Mesendoderm (in vitro differentiated cells): ENCODE measurements around the gene NTNG2.

ENCODE experiments used
- DNase-seq: peaks from one replicate; pipeline ENCODE4 v3.0.0; 2013
- H2AK5ac ChIP-seq: 2 replicates; pipeline ENCODE4 v1.6.1; 2013; ENCODE audit warnings: low read length, inconsistent platforms
- H2BK120ac ChIP-seq: 2 replicates; pipeline ENCODE4 v1.6.1; 2013; ENCODE audit warnings: low read depth, mild to moderate bottlenecking, low read length, moderate library complexity, mixed read lengths
- H2BK15ac ChIP-seq: replicated peaks from 2 replicates; pipeline ENCODE4 v1.6.1; 2013; ENCODE audit warnings: low read depth, mild to moderate bottlenecking, moderate library complexity
- H2BK5ac ChIP-seq: 2 replicates; pipeline ENCODE4 v1.6.1; 2013; ENCODE audit warnings: low read length, inconsistent platforms
- H3K18ac ChIP-seq: 2 replicates; pipeline ENCODE4 v1.6.1; 2013; ENCODE audit warnings: mild to moderate bottlenecking, low read length, mixed read lengths
- H3K23ac ChIP-seq: one replicate; pipeline ENCODE4 v1.6.1; 2013; ENCODE audit warnings: low read length
- H3K27ac ChIP-seq: 2 replicates; pipeline ENCODE4 v1.5.1; 2013; ENCODE audit warnings: low read depth, mild to moderate bottlenecking, inconsistent platforms, low read length, moderate library complexity
- H3K27me3 ChIP-seq: 2 replicates; pipeline ENCODE4 v1.6.1; 2013; ENCODE audit warnings: low read length, control low read depth, mild to moderate bottlenecking, inconsistent platforms; ENCODE audit not compliant: insufficient read depth, poor library complexity
- H3K36me3 ChIP-seq: 2 replicates; pipeline ENCODE4 v1.6.1; 2013; ENCODE audit warnings: low read length, inconsistent platforms; ENCODE audit not compliant: control insufficient read depth, insufficient read depth
- H3K4ac ChIP-seq: one replicate; pipeline ENCODE4 v1.6.1; 2013; ENCODE audit warnings: low read depth, mild to moderate bottlenecking, low read length, moderate library complexity
- H3K4me1 ChIP-seq: 2 replicates; pipeline ENCODE4 v1.6.1; 2013; ENCODE audit warnings: low read depth, low read length, inconsistent platforms; ENCODE audit not compliant: control insufficient read depth
- H3K4me2 ChIP-seq: 2 replicates; pipeline ENCODE4 v1.6.1; 2013; ENCODE audit warnings: low read length
- H3K4me3 ChIP-seq: 2 replicates; pipeline ENCODE4 v1.5.1; 2013; ENCODE audit warnings: mild to moderate bottlenecking, low read length
- H3K56ac ChIP-seq: one replicate; pipeline ENCODE4 v1.6.1; 2013; ENCODE audit warnings: low read length
- H3K79me1 ChIP-seq: 2 replicates; pipeline ENCODE4 v1.6.1; 2013; ENCODE audit warnings: low read length, inconsistent platforms
- H3K79me2 ChIP-seq: 2 replicates; pipeline ENCODE4 v1.6.1; 2013; ENCODE audit warnings: mild to moderate bottlenecking, low read length; ENCODE audit not compliant: control insufficient read depth, insufficient read depth
- H3K9ac ChIP-seq: 2 replicates; pipeline ENCODE4 v1.6.1; 2013; ENCODE audit warnings: low read length, inconsistent platforms
- H4K5ac ChIP-seq: one replicate; pipeline ENCODE4 v1.6.1; 2013; ENCODE audit warnings: low read length
- H4K8ac ChIP-seq: one replicate; pipeline ENCODE4 v1.6.1; 2013; ENCODE audit warnings: low read depth, mild to moderate bottlenecking, control low read depth, low read length, moderate library complexity
- WGBS: extraction: QIAGEN DNeasy Blood & Tissue Kit; methylation state at CpG from one replicate; pipeline ENCODE4 v1.1.7; 2013; ENCODE audit warnings: low lambda C conversion rate, missing lambda C conversion rate; ENCODE audit not compliant: insufficient coverage; ENCODE audit errors: extremely low coverage; 5-methylcytosine and 5-hydroxymethylcytosine counted together

The NTNG2 gene

GRCh38 chr9:132231019-132231701 is 69.3 kb downstream of the NTNG2 start:
- Histone ChIP-seq H3K56ac (no peak overlapping the region), H3K36me3 (no peaks in the 10 kb centered on the region), H2BK15ac (no peak overlapping the region), H3K23ac (no peak overlapping the region), H3K18ac (no peak overlapping the region), H4K8ac (no peak overlapping the region), H4K5ac (no peak overlapping the region), H3K4me1 (no peaks in the 10 kb centered on the region), H2BK120ac (no peak overlapping the region), H3K4ac (no peak overlapping the region), H3K27ac (no peak overlapping the region), H2AK5ac (no peak overlapping the region), H3K79me2 (no peaks in the 10 kb centered on the region), H3K27me3 (no peaks in the 10 kb centered on the region), H3K9ac (no peak overlapping the region), H3K4me2 (no peak overlapping the region), H3K4me3 (no peak overlapping the region), H3K79me1 (no peaks in the 10 kb centered on the region), H2BK5ac (no peak overlapping the region)
- WGBS: no CpG with 5 or more reads among the region's 20 CpGs
- DNase-seq: no peak

DNA sequence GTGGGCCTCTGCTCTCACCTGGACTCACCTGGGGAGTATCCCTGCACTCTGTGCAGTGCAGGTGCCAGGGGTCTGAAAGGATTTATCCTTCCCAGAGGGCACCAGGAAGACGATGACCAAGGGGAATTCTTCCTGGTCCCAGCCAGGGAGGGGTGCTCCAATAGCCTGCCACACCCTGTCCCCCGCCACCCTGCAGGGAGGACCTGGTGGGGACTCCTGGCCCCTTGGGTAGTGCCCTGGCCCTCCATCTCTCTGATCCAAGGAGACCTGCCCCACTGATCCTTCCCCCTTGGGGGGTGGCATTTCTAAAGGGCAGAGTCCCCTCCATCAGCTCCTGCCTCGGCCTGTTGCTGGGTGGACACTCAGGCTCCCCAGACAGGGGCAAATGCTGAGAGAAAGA is 70.7 kb downstream of the NTNG2 start:
- H3K27me3 ChIP-seq: no peaks in the 10 kb centered on the region
- no peak for DNase-seq
- no peaks in the 10 kb centered on the region for H3K79me2 ChIP-seq
- no peaks in the 10 kb centered on the region for H3K36me3 ChIP-seq
- H3K18ac ChIP-seq: no peak overlapping the region
- H3K27ac ChIP-seq: no peak overlapping the region
- no peak overlapping the region for H4K5ac ChIP-seq
- no peak overlapping the region for H2BK5ac ChIP-seq
- H3K4me1 ChIP-seq: no peaks in the 10 kb centered on the region
- no peak overlapping the region for H2BK120ac ChIP-seq
- no peaks in the 10 kb centered on the region for H3K79me1 ChIP-seq
- H3K4me2 ChIP-seq: no peak overlapping the region
- H3K4ac ChIP-seq: no peak overlapping the region
- no peak overlapping the region for H3K4me3 ChIP-seq
- H2BK15ac ChIP-seq: no peak overlapping the region
- no peak overlapping the region for H4K8ac ChIP-seq
- no peak overlapping the region for H2AK5ac ChIP-seq
- H3K9ac ChIP-seq: no peak overlapping the region
- no CpG with 5 or more reads among the region's 3 CpGs for WGBS
- H3K23ac ChIP-seq: no peak overlapping the region
- no peak overlapping the region for H3K56ac ChIP-seq

DNA sequence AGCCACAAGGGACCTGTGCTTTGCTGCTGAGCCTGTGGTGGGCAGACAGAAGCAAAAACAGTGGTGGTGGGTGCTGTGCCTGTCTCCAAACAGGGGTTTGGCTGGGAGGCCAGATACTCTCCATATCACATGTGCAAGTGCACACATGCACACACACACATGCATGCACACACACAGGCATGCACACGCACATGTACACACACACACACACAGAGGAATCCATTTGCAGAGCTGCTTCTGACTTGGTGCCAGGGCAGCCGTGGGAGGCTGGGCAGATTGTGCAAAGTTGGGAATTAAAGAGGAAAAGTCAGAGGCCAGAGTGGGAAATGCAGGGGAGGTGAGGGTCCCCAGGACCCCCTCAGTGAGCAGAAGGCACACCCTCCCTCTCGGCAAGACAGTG is 71.3 kb downstream of the NTNG2 start:
- Histone ChIP-seq H3K18ac (no peak overlapping the region), H3K56ac (no peak overlapping the region), H4K5ac (no peak overlapping the region), H3K27ac (no peak overlapping the region), H2AK5ac (no peak overlapping the region), H4K8ac (no peak overlapping the region), H3K79me2 (no peaks in the 10 kb centered on the region), H3K79me1 (no peaks in the 10 kb centered on the region), H3K4me1 (no peaks in the 10 kb centered on the region), H3K4me3 (no peak overlapping the region), H2BK5ac (no peak overlapping the region), H3K9ac (no peak overlapping the region), H2BK120ac (no peak overlapping the region), H3K27me3 (no peaks in the 10 kb centered on the region), H2BK15ac (no peak overlapping the region), H3K4ac (no peak overlapping the region), H3K36me3 (no peaks in the 10 kb centered on the region), H3K23ac (no peak overlapping the region), H3K4me2 (no peak overlapping the region)
- no peak for DNase-seq
- WGBS: no CpG with 5 or more reads among the region's 3 CpGs

DNA sequence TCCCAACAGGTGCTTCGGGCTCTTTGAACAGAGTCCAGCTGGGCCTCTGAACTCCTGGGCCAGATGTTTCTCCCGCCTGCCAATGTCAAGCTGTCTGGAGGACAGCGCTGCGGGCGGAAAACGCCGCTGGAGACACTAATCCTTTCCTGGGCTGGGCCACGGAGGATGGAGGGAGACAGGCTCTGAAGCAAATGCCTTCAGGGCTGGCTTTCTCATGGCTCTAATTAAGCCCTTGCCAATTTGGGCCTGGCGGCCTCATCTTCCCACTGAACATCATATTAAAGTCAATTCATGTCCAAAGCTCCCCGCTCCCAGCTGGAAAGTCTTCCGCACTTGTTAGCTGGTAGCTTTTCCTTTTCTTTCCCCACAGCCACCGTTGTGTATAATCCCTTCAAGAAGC is 72.7 kb downstream of the NTNG2 start:
- Histone ChIP-seq H3K27ac (no peak overlapping the region), H3K4me1 (no peaks in the 10 kb centered on the region), H3K36me3 (no peaks in the 10 kb centered on the region)

DNA sequence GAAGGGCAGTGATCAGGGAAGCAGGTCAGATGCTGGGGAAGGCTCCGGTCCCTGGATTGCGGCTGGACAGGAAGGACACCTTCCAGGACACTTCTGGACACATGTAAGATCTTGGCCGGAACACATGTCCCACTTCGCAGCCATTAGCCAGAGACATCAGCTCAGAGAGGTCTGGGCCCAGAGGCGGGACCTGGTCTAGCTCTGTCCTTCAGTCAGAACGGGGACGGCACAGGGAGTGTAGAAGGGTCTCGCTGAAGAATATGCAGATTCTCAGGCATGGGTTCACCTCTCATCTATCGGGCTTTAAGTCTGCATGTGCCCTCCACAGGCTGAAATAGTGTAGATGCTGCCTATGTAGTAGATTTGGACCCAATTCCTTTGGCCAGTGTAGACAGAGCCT is 73.3 kb downstream of the NTNG2 start:
- Histone ChIP-seq H3K18ac (no peak overlapping the region), H3K27me3 (no peaks in the 10 kb centered on the region), H2AK5ac (no peak overlapping the region), H2BK5ac (no peak overlapping the region), H2BK15ac (no peak overlapping the region), H3K36me3 (no peaks in the 10 kb centered on the region), H3K79me2 (no peaks in the 10 kb centered on the region), H3K4ac (no peak overlapping the region), H3K27ac (no peak overlapping the region), H3K4me2 (no peak overlapping the region), H3K23ac (no peak overlapping the region), H3K9ac (no peak overlapping the region), H3K4me3 (no peak overlapping the region), H3K79me1 (no peaks in the 10 kb centered on the region), H4K5ac (no peak overlapping the region), H3K4me1 (no peaks in the 10 kb centered on the region), H2BK120ac (no peak overlapping the region), H3K56ac (no peak overlapping the region), H4K8ac (no peak overlapping the region)
- no peak for DNase-seq
- WGBS: no CpG with 5 or more reads among the region's 9 CpGs

More for the DNA sequence above, 72.7 kb downstream of the NTNG2 start:
- Histone ChIP-seq H3K18ac (no peak overlapping the region), H3K4me2 (no peak overlapping the region), H4K5ac (no peak overlapping the region), H3K27me3 (no peaks in the 10 kb centered on the region), H2BK120ac (no peak overlapping the region), H2AK5ac (no peak overlapping the region), H2BK15ac (no peak overlapping the region), H3K4ac (no peak overlapping the region), H3K23ac (no peak overlapping the region), H3K79me1 (no peaks in the 10 kb centered on the region), H2BK5ac (no peak overlapping the region), H3K9ac (no peak overlapping the region), H3K4me3 (no peak overlapping the region), H3K79me2 (no peaks in the 10 kb centered on the region), H3K56ac (no peak overlapping the region), H4K8ac (no peak overlapping the region)
- DNase-seq: no peak
- no CpG with 5 or more reads among the region's 12 CpGs for WGBS
